Vagina (tissue), 2 donors: ENCODE results near the gene ATP13A2. TPM values are rescaled to one million over a fixed set of nuclear protein-coding genes. Genes with fewer than 3 reads are reported as not detected.

Source experiments
- DNase-seq, 2 donors: peaks; one replicate each; pipeline ENCODE4 v3.0.0-alpha.2; 2017; ENCODE audit errors: extremely low spot score in 2 of 2
- H3K27ac ChIP-seq: fragments of 200-600 bp; sonication (generic); one replicate; pipeline ENCODE4 v1.5.1; 2019
- H3K27me3 ChIP-seq: fragments of 200-600 bp; sonication (generic); one replicate; pipeline ENCODE4 v1.5.1; 2019
- H3K36me3 ChIP-seq, 2 donors: fragments of 200-600 bp; sonication (generic); one replicate each; pipeline ENCODE4 v1.5.1; 2017 to 2019
- H3K4me1 ChIP-seq: fragments of 200-600 bp; sonication (generic); one replicate; pipeline ENCODE4 v1.5.1; 2019
- H3K4me3 ChIP-seq, 2 donors: fragments of 200-600 bp; sonication (generic); 1 replicate in 1 of 2; 2 replicates in 1 of 2; pipeline ENCODE4 v1.5.1; 2016 to 2019
- H3K9me3 ChIP-seq: fragments of 200-600 bp; sonication (generic); one replicate; pipeline ENCODE4 v1.5.1; 2019
- CTCF ChIP-seq, 3 experiments: fragments of 450-650 bp in 2 of 3; fragments of 200-600 bp in 1 of 3; sonication (generic) in 1 of 3; IDR thresholded peaks; one replicate each; pipeline ENCODE4 v1.5.1; 2017 to 2019; ENCODE audit warnings: antibody characterized with exemption in 3 of 3, mild to moderate bottlenecking in 2 of 3, moderate library complexity in 2 of 3
- POLR2A ChIP-seq, 2 donors: fragments of 450-650 bp; IDR thresholded peaks; one replicate each; pipeline ENCODE4 v1.6.1; 2017; ENCODE audit warnings: antibody characterized with exemption in 2 of 2, mild to moderate bottlenecking in 2 of 2, moderate library complexity in 2 of 2
- POLR2AphosphoS5 ChIP-seq, 2 donors: sonication (generic); formaldehyde crosslinking; IDR thresholded peaks; one replicate each; pipeline ENCODE4 v1.9.0; 2017; ENCODE audit warnings: antibody characterized with exemption in 2 of 2, mild to moderate bottlenecking in 2 of 2, low read depth in 1 of 2; ENCODE audit not compliant: insufficient read depth in 1 of 2
- intact Hi-C: fragments of 100-400 bp; cut with DNase I; formaldehyde crosslinking; loops from one replicate; pipeline ENCODE4 v1.15.1; 2023
- total RNA-seq: library from RNA; depleted of rRNA; stranded (reverse); fragments of >200 nt; gene quantifications from one replicate; pipeline ENCODE4 v1.2.3, GENCODE V29; 2016

The ATP13A2 gene
- total RNA-seq, 1 donor from 2014 or later: 31.7 TPM

DNA sequence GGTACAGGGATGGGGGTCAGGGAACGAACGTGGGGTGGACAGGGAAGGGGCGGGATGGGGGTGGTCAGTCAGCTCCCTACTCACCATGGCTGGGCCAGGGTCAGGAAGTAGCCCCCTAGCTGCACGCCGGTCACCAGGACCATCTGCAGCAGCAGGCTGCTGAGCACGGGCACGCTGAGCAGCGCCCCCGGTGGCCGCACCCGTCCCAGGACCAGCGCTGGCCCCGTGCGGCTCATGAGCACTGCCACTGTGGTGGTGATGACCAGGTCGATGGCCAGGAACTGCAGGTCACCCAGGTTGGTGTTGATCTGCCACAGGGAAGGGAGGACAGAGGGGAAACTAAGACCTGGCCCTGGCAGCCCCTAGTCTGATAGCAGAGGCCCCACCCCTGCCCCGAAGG lies 24.8 kb downstream of the ATP13A2 start:
- no peak overlapping the region for H3K27ac ChIP-seq
- H3K4me1 ChIP-seq: peaks cover 14% of the 10 kb centered on the region
- no peak for DNase-seq
- intact Hi-C loops: no loop called here
- H3K4me3 ChIP-seq: no peak overlapping the region
- H3K9me3 ChIP-seq: no peaks in the 10 kb centered on the region
- no peak for TF ChIP-seq POLR2A (IDR thresholded peaks at IDR 0.05)
- no peak for TF ChIP-seq POLR2AphosphoS5 (IDR thresholded peaks at IDR 0.05; ENCODE audit: insufficient read depth in 1 of 2, low read depth in 1 of 2)
- TF ChIP-seq CTCF (IDR thresholded peaks at IDR 0.05): no peak
- no peaks in the 10 kb centered on the region for H3K27me3 ChIP-seq
- peaks cover 0 to 22% of the 10 kb centered on the region in 2 donors for H3K36me3 ChIP-seq

- Histone ChIP-seq H3K36me3 (peaks cover 0 to 22% of the 10 kb centered on the region in 2 donors), H3K27me3 (no peaks in the 10 kb centered on the region), H3K27ac (no peak overlapping the region), H3K4me1 (peaks cover 14% of the 10 kb centered on the region), H3K4me3 (no peak overlapping the region), H3K9me3 (no peaks in the 10 kb centered on the region)
- intact Hi-C loops: no loop called here
- DNase-seq: no peak
- TF ChIP-seq POLR2AphosphoS5 (IDR thresholded peaks at IDR 0.05; ENCODE audit: insufficient read depth in 1 of 2, low read depth in 1 of 2) (no peak), CTCF (IDR thresholded peaks at IDR 0.05) (no peak)
Observed at GRCh38 chr1:16986560-16986959, 25.2 kb downstream of the ATP13A2 start.

- H3K27me3 ChIP-seq: no peaks in the 10 kb centered on the region
- peaks cover 0 to 22% of the 10 kb centered on the region in 2 donors for H3K36me3 ChIP-seq
- peaks cover 15% of the 10 kb centered on the region for H3K4me1 ChIP-seq
- no peak for TF ChIP-seq POLR2AphosphoS5 (IDR thresholded peaks at IDR 0.05; ENCODE audit: insufficient read depth in 1 of 2, low read depth in 1 of 2)
- no peak for TF ChIP-seq POLR2A (IDR thresholded peaks at IDR 0.05)
- TF ChIP-seq CTCF (IDR thresholded peaks at IDR 0.05): no peak
- intact Hi-C loops: no loop called here
- no peak overlapping the region for H3K4me3 ChIP-seq
- H3K27ac ChIP-seq: no peak overlapping the region
- no peak for DNase-seq
- H3K9me3 ChIP-seq: no peaks in the 10 kb centered on the region
Observed at GRCh38 chr1:16986113-16986512, 25.6 kb downstream of the ATP13A2 start.

DNA sequence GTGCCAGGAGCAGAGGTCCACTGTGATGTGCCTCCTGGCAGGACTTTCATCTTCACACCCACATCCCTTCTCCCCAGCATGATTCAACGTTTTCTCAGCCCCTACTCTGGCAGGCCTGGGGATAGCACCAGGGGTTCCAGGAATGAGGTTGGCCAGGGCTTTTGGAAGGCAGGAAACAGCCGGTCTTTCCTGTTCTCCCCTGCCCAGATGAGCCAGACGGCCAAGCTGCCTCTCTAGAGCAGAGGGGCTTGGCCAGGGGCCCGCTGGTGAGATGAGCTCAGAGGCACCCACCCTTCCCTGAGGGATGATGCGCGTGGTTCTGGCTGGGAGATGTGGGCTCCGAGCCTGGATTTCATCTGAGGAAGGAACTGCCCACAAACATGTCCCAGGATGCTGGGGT lies 27.0 kb downstream of the ATP13A2 start:
- Histone ChIP-seq H3K27ac (peak overlapping the region; percentile 61), H3K9me3 (no peaks in the 10 kb centered on the region), H3K27me3 (no peaks in the 10 kb centered on the region), H3K36me3 (peaks cover 0 to 17% of the 10 kb centered on the region in 2 donors), H3K4me3 (no peak overlapping the region), H3K4me1 (peaks cover 27% of the 10 kb centered on the region)
- no peak for DNase-seq
- intact Hi-C loops: no loop called here
- TF ChIP-seq POLR2AphosphoS5 (IDR thresholded peaks at IDR 0.05; ENCODE audit: insufficient read depth in 1 of 2, low read depth in 1 of 2) (peak; percentile 24 to 69), CTCF (IDR thresholded peaks at IDR 0.05) (no peak)

DNA sequence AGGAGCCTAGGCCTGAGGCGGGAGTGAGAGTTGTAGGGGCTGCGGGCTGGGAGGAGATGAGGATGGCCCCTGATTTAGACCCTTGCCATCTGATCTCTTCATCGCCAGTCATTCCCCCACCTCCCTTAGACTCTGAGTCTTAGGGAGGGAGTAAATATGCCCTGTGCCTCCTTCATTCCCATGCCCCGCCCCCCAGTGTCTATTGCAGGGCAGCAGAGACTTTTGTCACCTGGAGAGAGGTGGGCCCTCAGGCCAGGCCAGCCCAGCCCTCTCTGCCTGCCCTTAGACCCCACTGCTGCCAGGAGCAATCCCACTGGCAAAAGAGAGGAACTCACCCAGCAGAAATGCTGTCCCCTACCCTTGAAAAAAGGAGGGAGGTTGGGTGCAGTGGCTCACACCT lies 28.1 kb downstream of the ATP13A2 start:
- TF ChIP-seq CTCF (IDR thresholded peaks at IDR 0.05) (no peak), POLR2A (IDR thresholded peaks at IDR 0.05) (no peak), POLR2AphosphoS5 (IDR thresholded peaks at IDR 0.05; ENCODE audit: insufficient read depth in 1 of 2, low read depth in 1 of 2) (no peak)
- no peak for DNase-seq
- intact Hi-C loops: no loop called here
- no peak overlapping the region for H3K27ac ChIP-seq
- H3K27me3 ChIP-seq: no peaks in the 10 kb centered on the region
- peaks cover 38% of the 10 kb centered on the region for H3K4me1 ChIP-seq
- H3K36me3 ChIP-seq: peaks cover 0 to 9% of the 10 kb centered on the region in 2 donors
- no peak overlapping the region for H3K4me3 ChIP-seq
- H3K9me3 ChIP-seq: no peaks in the 10 kb centered on the region
